OCI-LY7 (cell line): Measurements from ENCODE around the gene SLC1A7.

Source experiments
- CTCF ChIP-seq: fragments of 200-600 bp; sonication (generic); conservative IDR thresholded peaks from 2 replicates; pipeline ENCODE4 v1.5.1; 2014; ENCODE audit warnings: mild to moderate bottlenecking, antibody characterized with exemption, low read length, moderate library complexity, mixed read lengths
- EZH2phosphoT487 ChIP-seq: fragments of 200-600 bp; sonication (generic); IDR thresholded peaks from 2 replicates; pipeline ENCODE4 v1.6.1; 2018; ENCODE audit warnings: low read depth, borderline replicate concordance, mild to moderate bottlenecking, mixed run types, antibody characterized with exemption, low read length, moderate library complexity, mixed read lengths

- TF ChIP-seq CTCF, result no peak
- TF ChIP-seq EZH2phosphoT487, result no peak
Observed at GRCh38 chr1:53127546-53127945, 14.9 kb downstream of the SLC1A7 start.
